ENCODE results near the gene ATXN1.

ATXN1 gene

GRCh38 chr6:16336911-16337294, 424.4 kb downstream of the ATXN1 start (continued):
- TF ChIP-seq CSDC2 (CRISPR knock-in tag; IDR thresholded peaks at IDR 0.05) (no peak), GLIS3 (CRISPR knock-in tag; IDR thresholded peaks at IDR 0.05) (no peak), POU6F1 (CRISPR knock-in tag; IDR thresholded peaks at IDR 0.05; ENCODE audit: borderline replicate concordance, low read depth) (no peak)

GRCh38 chr6:16336056-16336818, 425.0 kb downstream of the ATXN1 start:
- TF ChIP-seq ZNF70 (CRISPR knock-in tag; IDR thresholded peaks at IDR 0.05) (no peak), ZFP3 (CRISPR knock-in tag; IDR thresholded peaks at IDR 0.05) (no peak), CREB5 (CRISPR knock-in tag; IDR thresholded peaks at IDR 0.05; ENCODE audit: low read depth) (no peak), ZC3H10 (CRISPR knock-in tag; IDR thresholded peaks at IDR 0.05) (no peak), ESRRG (CRISPR knock-in tag; IDR thresholded peaks at IDR 0.05) (no peak), TSHZ2 (CRISPR knock-in tag; IDR thresholded peaks at IDR 0.05) (no peak), ISL1 (CRISPR knock-in tag; IDR thresholded peaks at IDR 0.05) (no peak), RARB (CRISPR knock-in tag; IDR thresholded peaks at IDR 0.05) (no peak), CSRNP3 (CRISPR knock-in tag; IDR thresholded peaks at IDR 0.05) (no peak), ZFP30 (CRISPR knock-in tag; IDR thresholded peaks at IDR 0.05) (no peak), PPARA (CRISPR knock-in tag; IDR thresholded peaks at IDR 0.05; ENCODE audit: borderline replicate concordance) (no peak), OSR1 (CRISPR knock-in tag; IDR thresholded peaks at IDR 0.05) (no peak)
- ATAC-seq = no peak

GRCh38 chr6:16335176-16335575, 426.1 kb downstream of the ATXN1 start:
- no peak for ATAC-seq

More at GRCh38 chr6:16335176-16335575, 426.1 kb downstream of the ATXN1 start:
- TF ChIP-seq ZFP30 (CRISPR knock-in tag; IDR thresholded peaks at IDR 0.05) = no peak
- no peak for TF ChIP-seq CSRNP3 (CRISPR knock-in tag; IDR thresholded peaks at IDR 0.05)
- no peak for TF ChIP-seq SNAI2 (CRISPR knock-in tag; IDR thresholded peaks at IDR 0.05)
- TF ChIP-seq ZNF70 (CRISPR knock-in tag; IDR thresholded peaks at IDR 0.05) = no peak
- TF ChIP-seq POU6F1 (CRISPR knock-in tag; IDR thresholded peaks at IDR 0.05; ENCODE audit: borderline replicate concordance, low read depth) = no peak
- TF ChIP-seq ZNF565 (CRISPR knock-in tag; conservative IDR thresholded peaks at IDR 0.05; ENCODE audit: low read depth) = no peak
- no peak for TF ChIP-seq CSDC2 (CRISPR knock-in tag; IDR thresholded peaks at IDR 0.05)
- no peak for TF ChIP-seq ZNF8 (CRISPR knock-in tag; IDR thresholded peaks at IDR 0.05)
- TF ChIP-seq OSR1 (CRISPR knock-in tag; IDR thresholded peaks at IDR 0.05) = no peak
- no peak for TF ChIP-seq ZFP3 (CRISPR knock-in tag; IDR thresholded peaks at IDR 0.05)
- no peak for TF ChIP-seq TCF4 (CRISPR knock-in tag; IDR thresholded peaks at IDR 0.05; ENCODE audit: borderline replicate concordance)
- TF ChIP-seq TOX (CRISPR knock-in tag; IDR thresholded peaks at IDR 0.05; ENCODE audit: borderline replicate concordance) = no peak
- no peak for TF ChIP-seq ARNTL (CRISPR knock-in tag; IDR thresholded peaks at IDR 0.05; ENCODE audit: borderline replicate concordance, low read depth)
